SK-N-SH treated with all-trans-retinoic acid at 6 μM for 48 hours (cell line): ENCODE measurements around the gene SLC35F3.

Experiments
- RARB ChIP-seq: fragments of 250-450 bp; sonication (Bioruptor Pico); IDR thresholded peaks from 2 replicates; pipeline ENCODE4 v1.8.0; 2021; ENCODE audit warnings: mild to moderate bottlenecking, moderate library complexity
- TSHZ2 ChIP-seq: fragments of 250-450 bp; sonication (Bioruptor Pico); IDR thresholded peaks from 2 replicates; pipeline ENCODE4 v1.5.0; 2020; ENCODE audit warnings: mild to moderate bottlenecking, moderate library complexity

GRCh38 chr1:233869680-233870079 is 34.8 kb upstream of the SLC35F3 start:
- TF ChIP-seq TSHZ2 (CRISPR knock-in tag) (no peak), RARB (CRISPR knock-in tag) (no peak)
